ENCODE results near the gene RPS6KA2. TPM values are rescaled to one million over a fixed set of nuclear protein-coding genes. Genes with fewer than 3 reads are reported as not detected.

Gene RPS6KA2
- total and polyA plus RNA-seq, 2 donors (not counting 3 experiments of a cell fraction or from before 2014, with no cell fraction given) = 54.5 to 75.8 TPM

- Histone ChIP-seq H3K4me3 (replicated peaks in 1 of 3; ENCODE audit: insufficient read depth in 1 of 3, low read depth in 1 of 3, low read length in 3 of 3) (no peak overlapping the region), H3K9me3 (replicated peaks; ENCODE audit: control insufficient read depth, insufficient read depth, low read length) (no peaks in the 10 kb centered on the region), H3K27me3 (ENCODE audit: control insufficient read depth in 2 of 2, insufficient read depth in 2 of 2, low read length in 2 of 2) (no peaks in the 10 kb centered on the region), H3K4me1 (ENCODE audit: control insufficient read depth, extremely low read depth, insufficient read depth, low read length) (peaks cover 37% of the 10 kb centered on the region), H3K4me2 (ENCODE audit: insufficient read depth, low read length) (no peak overlapping the region), H3K36me3 (ENCODE audit: control insufficient read depth in 2 of 2, extremely low read depth in 1 of 2, insufficient read depth in 2 of 2, low read length in 2 of 2) (no peaks in the 10 kb centered on the region), H3K79me2 (ENCODE audit: control insufficient read depth, insufficient read depth, low read length) (peaks cover 16% of the 10 kb centered on the region), H4K20me1 (replicated peaks; ENCODE audit: control insufficient read depth, extremely low read depth, insufficient read depth, low read length) (no peaks in the 10 kb centered on the region), H3K9ac (replicated peaks; ENCODE audit: extremely low read depth, insufficient read depth, low read length) (no peak overlapping the region), H2AFZ (ENCODE audit: low read depth, low read length) (no peak overlapping the region), H3K27ac (ENCODE audit: insufficient read depth, low read depth, low read length) (no peak overlapping the region), H3K9me1 (replicated peaks; ENCODE audit: control insufficient read depth, extremely low read depth, insufficient read depth, low read length) (no peaks in the 10 kb centered on the region)
- ChIA-PET POLR2A (no interaction called here), CTCF (no interaction called here)
- intact Hi-C loops (cut with micrococcal nuclease) (no loop called here), dilution Hi-C loops (cut with MboI; ENCODE audit: extremely low pct_ligation_motif_present, low sequenced_read_pairs) (no loop called here)
- FAIRE-seq (no peak), DNase-seq (ENCODE audit: low read depth, low spot score) (no peak)
- TF ChIP-seq, protein P1, sequence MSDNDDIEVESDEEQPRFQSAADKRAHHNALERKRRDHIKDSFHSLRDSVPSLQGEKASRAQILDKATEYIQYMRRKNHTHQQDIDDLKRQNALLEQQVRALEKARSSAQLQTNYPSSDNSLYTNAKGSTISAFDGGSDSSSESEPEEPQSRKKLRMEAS (IDR thresholded peaks at IDR 0.05; ENCODE audit: insufficient read depth, insufficient read length) = no peak
- BruUV-seq (replicated peaks) = no TSS peak
Measured at GRCh38 chr6:166595061-166595780, 31.8 kb downstream of the RPS6KA2 start.

- no peak overlapping the region for H3K4me2 ChIP-seq (ENCODE audit: insufficient read depth, low read length)
Measured at GRCh38 chr6:166592821-166593220, 34.2 kb downstream of the RPS6KA2 start.

More at GRCh38 chr6:166592821-166593220, 34.2 kb downstream of the RPS6KA2 start:
- Histone ChIP-seq H3K27ac (ENCODE audit: insufficient read depth, low read depth, low read length) (no peak overlapping the region), H3K27me3 (ENCODE audit: control insufficient read depth in 2 of 2, insufficient read depth in 2 of 2, low read length in 2 of 2) (no peaks in the 10 kb centered on the region), H3K4me1 (ENCODE audit: control insufficient read depth, extremely low read depth, insufficient read depth, low read length) (peaks cover 38% of the 10 kb centered on the region), H3K9me1 (replicated peaks; ENCODE audit: control insufficient read depth, extremely low read depth, insufficient read depth, low read length) (no peaks in the 10 kb centered on the region), H3K9ac (replicated peaks; ENCODE audit: extremely low read depth, insufficient read depth, low read length) (no peak overlapping the region), H2AFZ (ENCODE audit: low read depth, low read length) (no peak overlapping the region), H3K9me3 (replicated peaks; ENCODE audit: control insufficient read depth, insufficient read depth, low read length) (no peaks in the 10 kb centered on the region), H3K4me3 (replicated peaks in 1 of 3; ENCODE audit: insufficient read depth in 1 of 3, low read depth in 1 of 3, low read length in 3 of 3) (no peak overlapping the region), H3K36me3 (ENCODE audit: control insufficient read depth in 2 of 2, extremely low read depth in 1 of 2, insufficient read depth in 2 of 2, low read length in 2 of 2) (no peaks in the 10 kb centered on the region), H4K20me1 (replicated peaks; ENCODE audit: control insufficient read depth, extremely low read depth, insufficient read depth, low read length) (no peaks in the 10 kb centered on the region), H3K79me2 (ENCODE audit: control insufficient read depth, insufficient read depth, low read length) (peaks cover 15% of the 10 kb centered on the region)
- ChIA-PET POLR2A (no interaction called here), CTCF (no interaction called here)
- FAIRE-seq (no peak), DNase-seq (ENCODE audit: low read depth, low spot score) (no peak)
- TF ChIP-seq JUN (IDR thresholded peaks at IDR 0.05; ENCODE audit: borderline replicate concordance, insufficient read depth, insufficient read length, low read depth) = no peak
- TF ChIP-seq POLR2AphosphoS5 (IDR thresholded peaks at IDR 0.05; ENCODE audit: insufficient read depth, low read depth, low read length) = no peak
- no peak for TF ChIP-seq CTCF (IDR thresholded peaks at IDR 0.05; ENCODE audit: extremely low read depth in 1 of 2, insufficient read depth in 1 of 2, low read depth in 1 of 2, low read length in 2 of 2)
- TF ChIP-seq FOS (IDR thresholded peaks at IDR 0.05; ENCODE audit: borderline replicate concordance, insufficient read depth, low read length) = no peak
- TF ChIP-seq, protein P1 (IDR thresholded peaks at IDR 0.05; ENCODE audit: insufficient read depth, insufficient read length) = no peak
- TF ChIP-seq POLR2A (IDR thresholded peaks at IDR 0.05; ENCODE audit: low read depth, low read length) = no peak
- no peak for TF ChIP-seq MYC (IDR thresholded peaks at IDR 0.05; ENCODE audit: low read depth, low read length)
- intact Hi-C loops (cut with micrococcal nuclease) (no loop called here), dilution Hi-C loops (cut with MboI; ENCODE audit: extremely low pct_ligation_motif_present, low sequenced_read_pairs) (no loop called here)
- no TSS peak for BruUV-seq (replicated peaks)

Data from endothelial cell of umbilical vein (primary cell).